H9 (cell line): ENCODE measurements around the gene PHKA2. TPM values are rescaled to one million over a fixed set of nuclear protein-coding genes. Genes with fewer than 3 reads are reported as not detected.

Experiments used
- DNase-seq: peaks from one replicate; pipeline ENCODE4 v3.0.0-alpha.2; 2017
- H2AFZ ChIP-seq: one replicate; pipeline ENCODE4 v1.6.1; 2013; ENCODE audit warnings: mild to moderate bottlenecking, low read length, control low read depth, moderate library complexity
- H2AK5ac ChIP-seq: 2 replicates; pipeline ENCODE4 v1.6.1; 2013; ENCODE audit warnings: low read length, control low read depth, mixed read lengths; ENCODE audit not compliant: insufficient read length
- H2BK120ac ChIP-seq: one replicate; pipeline ENCODE4 v1.6.1; 2013; ENCODE audit warnings: low read depth, mild to moderate bottlenecking, low read length, control low read depth, inconsistent platforms; ENCODE audit not compliant: poor library complexity, severe bottlenecking
- H2BK12ac ChIP-seq: 2 replicates; pipeline ENCODE4 v1.6.1; 2013; ENCODE audit warnings: low read length, control low read depth, mixed read lengths, low read depth; ENCODE audit not compliant: insufficient read length
- H2BK15ac ChIP-seq: 2 replicates; pipeline ENCODE4 v1.6.1; 2013; ENCODE audit warnings: low read depth, low read length, control low read depth
- H2BK20ac ChIP-seq: one replicate; pipeline ENCODE4 v1.6.1; 2013; ENCODE audit warnings: low read depth, mild to moderate bottlenecking, low read length, control low read depth, inconsistent platforms; ENCODE audit not compliant: poor library complexity, severe bottlenecking
- H2BK5ac ChIP-seq: 2 replicates; pipeline ENCODE4 v1.6.1; 2013; ENCODE audit warnings: low read length, control low read depth, mixed read lengths; ENCODE audit not compliant: insufficient read length
- H3K14ac ChIP-seq: 2 replicates; pipeline ENCODE4 v1.6.1; 2013; ENCODE audit warnings: low read length, control low read depth; ENCODE audit not compliant: insufficient read depth
- H3K18ac ChIP-seq: 2 replicates; pipeline ENCODE4 v1.6.1; 2013; ENCODE audit warnings: low read depth, mild to moderate bottlenecking, mixed read lengths, low read length, control low read depth; ENCODE audit not compliant: insufficient read length
- H3K23ac ChIP-seq: 2 replicates; pipeline ENCODE4 v1.6.1; 2013; ENCODE audit warnings: low read length, control low read depth, mixed read lengths, low read depth; ENCODE audit not compliant: insufficient read length
- H3K23me2 ChIP-seq: 2 replicates; pipeline ENCODE4 v1.6.1; 2013; ENCODE audit warnings: low read depth, mild to moderate bottlenecking, mixed read lengths, low read length, control low read depth; ENCODE audit not compliant: insufficient read length, poor library complexity, severe bottlenecking
- H3K27ac ChIP-seq: 2 replicates; pipeline ENCODE4 v1.5.1; 2013; ENCODE audit warnings: low read length, control low read depth, mixed read lengths, low read depth; ENCODE audit not compliant: insufficient read length
- H3K27me3 ChIP-seq: 2 replicates; pipeline ENCODE4 v1.6.1; 2013; ENCODE audit warnings: low read length, control low read depth, inconsistent platforms; ENCODE audit not compliant: insufficient read depth
- H3K4ac ChIP-seq: 2 replicates; pipeline ENCODE4 v1.6.1; 2013; ENCODE audit warnings: low read depth, mild to moderate bottlenecking, control low read depth, inconsistent platforms, low read length, moderate library complexity
- H3K4me1 ChIP-seq: 2 replicates; pipeline ENCODE4 v1.6.1; 2013; ENCODE audit warnings: low read length, control low read depth, inconsistent platforms; ENCODE audit not compliant: insufficient read depth
- H3K4me2 ChIP-seq: 2 replicates; pipeline ENCODE4 v1.6.1; 2013; ENCODE audit warnings: low read length, control low read depth, mixed read lengths; ENCODE audit not compliant: insufficient read length, insufficient read depth
- H3K56ac ChIP-seq: 2 replicates; pipeline ENCODE4 v1.6.1; 2013; ENCODE audit warnings: low read depth, mild to moderate bottlenecking, mixed read lengths, low read length, control low read depth; ENCODE audit not compliant: insufficient read length
- H3K79me1 ChIP-seq: 2 replicates; pipeline ENCODE4 v1.6.1; 2013; ENCODE audit warnings: low read depth, mild to moderate bottlenecking, moderate library complexity, low read length, control low read depth, inconsistent platforms; ENCODE audit not compliant: insufficient read depth, poor library complexity, severe bottlenecking
- H3K79me2 ChIP-seq: 2 replicates; pipeline ENCODE4 v1.6.1; 2013; ENCODE audit warnings: low read length, control low read depth, inconsistent platforms; ENCODE audit not compliant: insufficient read depth
- H3K9ac ChIP-seq: 2 replicates; pipeline ENCODE4 v1.6.1; 2013; ENCODE audit warnings: low read length, control low read depth, mixed read lengths; ENCODE audit not compliant: insufficient read length; ENCODE audit errors: extremely low read depth
- H3K9me3 ChIP-seq: one replicate; pipeline ENCODE4 v1.6.1; 2013; ENCODE audit warnings: low read depth, low read length, inconsistent platforms; ENCODE audit not compliant: control insufficient read depth
- H3T11ph ChIP-seq: one replicate; pipeline ENCODE4 v1.6.1; 2013; ENCODE audit warnings: mild to moderate bottlenecking, low read length, control low read depth, inconsistent platforms
- H4K20me1 ChIP-seq: one replicate; pipeline ENCODE4 v1.6.1; 2013; ENCODE audit not compliant: control insufficient read depth, insufficient read length, insufficient read depth
- H4K5ac ChIP-seq: 2 replicates; pipeline ENCODE4 v1.6.1; 2013; ENCODE audit warnings: low read depth, mild to moderate bottlenecking, mixed read lengths, low read length, control low read depth; ENCODE audit not compliant: insufficient read length
- H4K8ac ChIP-seq: replicated peaks from 2 replicates; pipeline ENCODE4 v1.6.1; 2013; ENCODE audit warnings: low read length, control low read depth, mixed read lengths, low read depth; ENCODE audit not compliant: insufficient read length
- H4K91ac ChIP-seq: 2 replicates; pipeline ENCODE4 v1.6.1; 2013; ENCODE audit warnings: low read depth, mild to moderate bottlenecking, moderate library complexity, mixed read lengths, low read length, control low read depth; ENCODE audit not compliant: insufficient read length
- H3K27ac Mint-ChIP-seq, 3 experiments: 2 replicates in 2 of 3; 3 replicates in 1 of 3; pipeline ENCODE4 v1.8.0; 2020 to 2021; ENCODE audit warnings: mixed read lengths in 3 of 3, mild to moderate bottlenecking in 1 of 3, moderate library complexity in 1 of 3
- H3K27me3 Mint-ChIP-seq: 2 replicates; pipeline ENCODE4 v1.8.0; 2021; ENCODE audit warnings: low read depth, mild to moderate bottlenecking, moderate library complexity, mixed read lengths
- H3K36me3 Mint-ChIP-seq, 3 experiments: 2 replicates in 2 of 3; 3 replicates in 1 of 3; pipeline ENCODE4 v1.8.0; 2020 to 2021; ENCODE audit warnings: low read depth in 3 of 3, mixed read lengths in 3 of 3; ENCODE audit not compliant: insufficient read depth in 1 of 3
- H3K4me1 Mint-ChIP-seq, 2 experiments: 2 replicates each; pipeline ENCODE4 v1.8.0; 2020; ENCODE audit warnings: mixed read lengths in 2 of 2
- H3K4me3 Mint-ChIP-seq, 2 experiments: 2 replicates in 1 of 2; 3 replicates in 1 of 2; pipeline ENCODE4 v1.8.0; 2020 to 2021; ENCODE audit warnings: mild to moderate bottlenecking in 2 of 2, mixed read lengths in 2 of 2, moderate library complexity in 1 of 2
- H3K9me3 Mint-ChIP-seq, 2 experiments: 2 replicates in 1 of 2; 3 replicates in 1 of 2; pipeline ENCODE4 v1.8.0; 2020; ENCODE audit warnings: mild to moderate bottlenecking in 2 of 2, mixed read lengths in 2 of 2, moderate library complexity in 1 of 2
- WGBS: extraction: QIAGEN DNeasy Blood & Tissue Kit; methylation state at CpG from one replicate; pipeline ENCODE4 v1.1.7; 2013; ENCODE audit warnings: missing lambda C conversion rate, low lambda C conversion rate, mixed read lengths; ENCODE audit not compliant: insufficient read length; ENCODE audit errors: extremely low coverage; 5-methylcytosine and 5-hydroxymethylcytosine counted together
- total RNA-seq: library from RNA; stranded (reverse); gene quantifications from 2 replicates; pipeline ENCODE4 v1.2.1, GENCODE V29; 2021
- TF ChIP-seq, protein P1 (sequence below): fragments of 200-600 bp; sonication (generic); conservative IDR thresholded peaks from 3 replicates; pipeline ENCODE4 v1.8.0; 2021; ENCODE audit warnings: antibody characterized with exemption, mild to moderate bottlenecking

PHKA2 gene
- total RNA-seq, 1 experiment from 2014 or later = 24.2 TPM

DNA sequence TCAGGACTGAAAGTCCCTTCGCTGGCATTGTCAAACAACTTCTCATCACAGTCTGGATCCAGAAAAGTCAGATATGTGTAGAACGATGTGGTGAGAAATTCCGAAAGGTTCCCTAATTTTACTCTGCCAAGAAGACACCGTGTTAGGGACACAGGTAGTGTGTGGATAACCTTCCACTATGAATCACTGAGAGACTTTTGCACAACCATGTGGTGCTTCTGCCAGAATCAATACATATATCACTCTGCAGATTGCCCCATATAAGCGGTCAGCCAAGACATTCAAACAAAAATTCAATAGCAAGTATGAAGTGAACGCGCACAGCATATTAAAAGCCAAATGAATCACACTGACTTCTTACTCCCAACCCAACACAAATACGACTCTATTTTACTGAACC, 63.8 kb downstream of the PHKA2 start:
- H2AFZ ChIP-seq = no peak overlapping the region
- TF ChIP-seq, protein P1, sequence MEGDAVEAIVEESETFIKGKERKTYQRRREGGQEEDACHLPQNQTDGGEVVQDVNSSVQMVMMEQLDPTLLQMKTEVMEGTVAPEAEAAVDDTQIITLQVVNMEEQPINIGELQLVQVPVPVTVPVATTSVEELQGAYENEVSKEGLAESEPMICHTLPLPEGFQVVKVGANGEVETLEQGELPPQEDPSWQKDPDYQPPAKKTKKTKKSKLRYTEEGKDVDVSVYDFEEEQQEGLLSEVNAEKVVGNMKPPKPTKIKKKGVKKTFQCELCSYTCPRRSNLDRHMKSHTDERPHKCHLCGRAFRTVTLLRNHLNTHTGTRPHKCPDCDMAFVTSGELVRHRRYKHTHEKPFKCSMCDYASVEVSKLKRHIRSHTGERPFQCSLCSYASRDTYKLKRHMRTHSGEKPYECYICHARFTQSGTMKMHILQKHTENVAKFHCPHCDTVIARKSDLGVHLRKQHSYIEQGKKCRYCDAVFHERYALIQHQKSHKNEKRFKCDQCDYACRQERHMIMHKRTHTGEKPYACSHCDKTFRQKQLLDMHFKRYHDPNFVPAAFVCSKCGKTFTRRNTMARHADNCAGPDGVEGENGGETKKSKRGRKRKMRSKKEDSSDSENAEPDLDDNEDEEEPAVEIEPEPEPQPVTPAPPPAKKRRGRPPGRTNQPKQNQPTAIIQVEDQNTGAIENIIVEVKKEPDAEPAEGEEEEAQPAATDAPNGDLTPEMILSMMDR = no peak
- no peaks in the 10 kb centered on the region; the same call in 1 of the 2 replicates for H3K27me3 Mint-ChIP-seq
- no peak overlapping the region for H3K56ac ChIP-seq
- no peaks in the 10 kb centered on the region for H3K4me1 Mint-ChIP-seq
- H3K14ac ChIP-seq = no peak overlapping the region
- H2BK5ac ChIP-seq = no peak overlapping the region
- H2BK15ac ChIP-seq = no peak overlapping the region
- no peaks in the 10 kb centered on the region for H3K79me2 ChIP-seq
- H4K91ac ChIP-seq = no peak overlapping the region
- H3K36me3 Mint-ChIP-seq = peaks cover 29 to 63% (median 35%) of the 10 kb centered on the region in 3 experiments
- WGBS = 100% methylated on average over 1 of the region's 8 CpGs
- no peak overlapping the region for H4K5ac ChIP-seq
- H3K9ac ChIP-seq = no peak overlapping the region
- H2BK120ac ChIP-seq = no peak overlapping the region
- no peaks in the 10 kb centered on the region for H3K79me1 ChIP-seq
- H3K27me3 ChIP-seq = no peaks in the 10 kb centered on the region
- H3K23me2 ChIP-seq = no peaks in the 10 kb centered on the region
- no peak overlapping the region for H2AK5ac ChIP-seq
- H3K27ac Mint-ChIP-seq = no peak overlapping the region
- no peak overlapping the region for H3K27ac ChIP-seq
- no peaks in the 10 kb centered on the region for H4K20me1 ChIP-seq
- H3T11ph ChIP-seq = no peak overlapping the region
- no peak overlapping the region for H3K18ac ChIP-seq
- H3K9me3 ChIP-seq = peaks cover 47% of the 10 kb centered on the region
- peaks cover 55 to 72% of the 10 kb centered on the region in 2 experiments for H3K9me3 Mint-ChIP-seq
- no peak overlapping the region for H2BK20ac ChIP-seq
- no peak overlapping the region for H4K8ac ChIP-seq
- H3K4ac ChIP-seq = no peak overlapping the region
- no peak overlapping the region for H3K4me3 Mint-ChIP-seq
- no peak overlapping the region for H3K4me2 ChIP-seq
- H3K23ac ChIP-seq = no peak overlapping the region
- no peak for DNase-seq
- H3K4me1 ChIP-seq = no peaks in the 10 kb centered on the region
- H2BK12ac ChIP-seq = no peak overlapping the region
